H9 (cell line): ENCODE results near the gene DOCK1. TPM values are rescaled to one million over a fixed set of nuclear protein-coding genes. Genes with fewer than 3 reads are reported as not detected.

ENCODE experiments used
- DNase-seq: peaks from one replicate; pipeline ENCODE4 v3.0.0-alpha.2; 2017
- H2AFZ ChIP-seq: one replicate; pipeline ENCODE4 v1.6.1; 2013; ENCODE audit warnings: mild to moderate bottlenecking, low read length, control low read depth, moderate library complexity
- H2AK5ac ChIP-seq: 2 replicates; pipeline ENCODE4 v1.6.1; 2013; ENCODE audit warnings: low read length, control low read depth, mixed read lengths; ENCODE audit not compliant: insufficient read length
- H2BK120ac ChIP-seq: one replicate; pipeline ENCODE4 v1.6.1; 2013; ENCODE audit warnings: low read depth, mild to moderate bottlenecking, low read length, control low read depth, inconsistent platforms; ENCODE audit not compliant: poor library complexity, severe bottlenecking
- H2BK12ac ChIP-seq: 2 replicates; pipeline ENCODE4 v1.6.1; 2013; ENCODE audit warnings: low read length, control low read depth, mixed read lengths, low read depth; ENCODE audit not compliant: insufficient read length
- H2BK15ac ChIP-seq: 2 replicates; pipeline ENCODE4 v1.6.1; 2013; ENCODE audit warnings: low read depth, low read length, control low read depth
- H2BK20ac ChIP-seq: one replicate; pipeline ENCODE4 v1.6.1; 2013; ENCODE audit warnings: low read depth, mild to moderate bottlenecking, low read length, control low read depth, inconsistent platforms; ENCODE audit not compliant: poor library complexity, severe bottlenecking
- H2BK5ac ChIP-seq: 2 replicates; pipeline ENCODE4 v1.6.1; 2013; ENCODE audit warnings: low read length, control low read depth, mixed read lengths; ENCODE audit not compliant: insufficient read length
- H3K14ac ChIP-seq: 2 replicates; pipeline ENCODE4 v1.6.1; 2013; ENCODE audit warnings: low read length, control low read depth; ENCODE audit not compliant: insufficient read depth
- H3K18ac ChIP-seq: 2 replicates; pipeline ENCODE4 v1.6.1; 2013; ENCODE audit warnings: low read depth, mild to moderate bottlenecking, mixed read lengths, low read length, control low read depth; ENCODE audit not compliant: insufficient read length
- H3K23ac ChIP-seq: 2 replicates; pipeline ENCODE4 v1.6.1; 2013; ENCODE audit warnings: low read length, control low read depth, mixed read lengths, low read depth; ENCODE audit not compliant: insufficient read length
- H3K23me2 ChIP-seq: 2 replicates; pipeline ENCODE4 v1.6.1; 2013; ENCODE audit warnings: low read depth, mild to moderate bottlenecking, mixed read lengths, low read length, control low read depth; ENCODE audit not compliant: insufficient read length, poor library complexity, severe bottlenecking
- H3K27ac ChIP-seq: 2 replicates; pipeline ENCODE4 v1.5.1; 2013; ENCODE audit warnings: low read length, control low read depth, mixed read lengths, low read depth; ENCODE audit not compliant: insufficient read length
- H3K27me3 ChIP-seq: 2 replicates; pipeline ENCODE4 v1.6.1; 2013; ENCODE audit warnings: low read length, control low read depth, inconsistent platforms; ENCODE audit not compliant: insufficient read depth
- H3K4ac ChIP-seq: 2 replicates; pipeline ENCODE4 v1.6.1; 2013; ENCODE audit warnings: low read depth, mild to moderate bottlenecking, control low read depth, inconsistent platforms, low read length, moderate library complexity
- H3K4me1 ChIP-seq: 2 replicates; pipeline ENCODE4 v1.6.1; 2013; ENCODE audit warnings: low read length, control low read depth, inconsistent platforms; ENCODE audit not compliant: insufficient read depth
- H3K4me2 ChIP-seq: 2 replicates; pipeline ENCODE4 v1.6.1; 2013; ENCODE audit warnings: low read length, control low read depth, mixed read lengths; ENCODE audit not compliant: insufficient read length, insufficient read depth
- H3K56ac ChIP-seq: 2 replicates; pipeline ENCODE4 v1.6.1; 2013; ENCODE audit warnings: low read depth, mild to moderate bottlenecking, mixed read lengths, low read length, control low read depth; ENCODE audit not compliant: insufficient read length
- H3K79me1 ChIP-seq: 2 replicates; pipeline ENCODE4 v1.6.1; 2013; ENCODE audit warnings: low read depth, mild to moderate bottlenecking, moderate library complexity, low read length, control low read depth, inconsistent platforms; ENCODE audit not compliant: insufficient read depth, poor library complexity, severe bottlenecking
- H3K79me2 ChIP-seq: 2 replicates; pipeline ENCODE4 v1.6.1; 2013; ENCODE audit warnings: low read length, control low read depth, inconsistent platforms; ENCODE audit not compliant: insufficient read depth
- H3K9ac ChIP-seq: 2 replicates; pipeline ENCODE4 v1.6.1; 2013; ENCODE audit warnings: low read length, control low read depth, mixed read lengths; ENCODE audit not compliant: insufficient read length; ENCODE audit errors: extremely low read depth
- H3K9me3 ChIP-seq: one replicate; pipeline ENCODE4 v1.6.1; 2013; ENCODE audit warnings: low read depth, low read length, inconsistent platforms; ENCODE audit not compliant: control insufficient read depth
- H3T11ph ChIP-seq: one replicate; pipeline ENCODE4 v1.6.1; 2013; ENCODE audit warnings: mild to moderate bottlenecking, low read length, control low read depth, inconsistent platforms
- H4K20me1 ChIP-seq: one replicate; pipeline ENCODE4 v1.6.1; 2013; ENCODE audit not compliant: control insufficient read depth, insufficient read length, insufficient read depth
- H4K5ac ChIP-seq: 2 replicates; pipeline ENCODE4 v1.6.1; 2013; ENCODE audit warnings: low read depth, mild to moderate bottlenecking, mixed read lengths, low read length, control low read depth; ENCODE audit not compliant: insufficient read length
- H4K8ac ChIP-seq: replicated peaks from 2 replicates; pipeline ENCODE4 v1.6.1; 2013; ENCODE audit warnings: low read length, control low read depth, mixed read lengths, low read depth; ENCODE audit not compliant: insufficient read length
- H4K91ac ChIP-seq: 2 replicates; pipeline ENCODE4 v1.6.1; 2013; ENCODE audit warnings: low read depth, mild to moderate bottlenecking, moderate library complexity, mixed read lengths, low read length, control low read depth; ENCODE audit not compliant: insufficient read length
- H3K27ac Mint-ChIP-seq, 3 experiments: 2 replicates in 2 of 3; 3 replicates in 1 of 3; pipeline ENCODE4 v1.8.0; 2020 to 2021; ENCODE audit warnings: mixed read lengths in 3 of 3, mild to moderate bottlenecking in 1 of 3, moderate library complexity in 1 of 3
- H3K27me3 Mint-ChIP-seq: 2 replicates; pipeline ENCODE4 v1.8.0; 2021; ENCODE audit warnings: low read depth, mild to moderate bottlenecking, moderate library complexity, mixed read lengths
- H3K36me3 Mint-ChIP-seq, 3 experiments: 2 replicates in 2 of 3; 3 replicates in 1 of 3; pipeline ENCODE4 v1.8.0; 2020 to 2021; ENCODE audit warnings: low read depth in 3 of 3, mixed read lengths in 3 of 3; ENCODE audit not compliant: insufficient read depth in 1 of 3
- H3K4me1 Mint-ChIP-seq, 2 experiments: 2 replicates each; pipeline ENCODE4 v1.8.0; 2020; ENCODE audit warnings: mixed read lengths in 2 of 2
- H3K4me3 Mint-ChIP-seq, 2 experiments: 2 replicates in 1 of 2; 3 replicates in 1 of 2; pipeline ENCODE4 v1.8.0; 2020 to 2021; ENCODE audit warnings: mild to moderate bottlenecking in 2 of 2, mixed read lengths in 2 of 2, moderate library complexity in 1 of 2
- H3K9me3 Mint-ChIP-seq, 2 experiments: 2 replicates in 1 of 2; 3 replicates in 1 of 2; pipeline ENCODE4 v1.8.0; 2020; ENCODE audit warnings: mild to moderate bottlenecking in 2 of 2, mixed read lengths in 2 of 2, moderate library complexity in 1 of 2
- WGBS: extraction: QIAGEN DNeasy Blood & Tissue Kit; methylation state at CpG from one replicate; pipeline ENCODE4 v1.1.7; 2013; ENCODE audit warnings: missing lambda C conversion rate, low lambda C conversion rate, mixed read lengths; ENCODE audit not compliant: insufficient read length; ENCODE audit errors: extremely low coverage; 5-methylcytosine and 5-hydroxymethylcytosine counted together
- total RNA-seq: library from RNA; stranded (reverse); gene quantifications from 2 replicates; pipeline ENCODE4 v1.2.1, GENCODE V29; 2021
- TF ChIP-seq, protein P1 (sequence below): fragments of 200-600 bp; sonication (generic); conservative IDR thresholded peaks from 3 replicates; pipeline ENCODE4 v1.8.0; 2021; ENCODE audit warnings: antibody characterized with exemption, mild to moderate bottlenecking

Gene DOCK1
- total RNA-seq, 1 experiment from 2014 or later: 57.0 TPM

DNA sequence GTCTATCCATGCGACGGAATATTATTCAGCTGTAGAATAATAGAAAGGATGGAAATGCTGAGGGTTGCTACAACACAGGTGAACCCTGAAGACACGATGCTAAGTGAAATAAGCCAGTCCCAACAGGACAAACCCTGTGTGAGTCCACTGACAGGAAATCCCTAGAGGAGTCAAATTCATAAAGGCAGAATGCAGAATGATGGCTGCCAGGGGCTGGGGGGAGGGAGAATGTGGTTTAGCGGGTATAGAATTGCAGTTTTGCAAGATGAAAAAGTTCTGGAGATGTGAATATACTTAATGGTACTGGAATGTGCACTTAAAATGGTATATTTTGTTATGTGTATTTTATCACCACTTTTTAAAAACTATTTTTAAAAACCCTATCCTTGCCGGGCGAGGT is 36.9 kb upstream of the DOCK1 start:
- Histone ChIP-seq H3K23me2 (no peaks in the 10 kb centered on the region), H2BK15ac (no peak overlapping the region), H4K8ac (no peak overlapping the region), H2AFZ (no peak overlapping the region), H2AK5ac (no peak overlapping the region), H3K14ac (no peak overlapping the region), H3K23ac (no peak overlapping the region), H3K79me1 (no peaks in the 10 kb centered on the region), H3K79me2 (no peaks in the 10 kb centered on the region), H3T11ph (no peak overlapping the region), H4K20me1 (no peaks in the 10 kb centered on the region), H2BK120ac (no peak overlapping the region), H2BK20ac (no peak overlapping the region), H3K56ac (no peak overlapping the region), H2BK12ac (no peak overlapping the region), H3K4me1 (no peaks in the 10 kb centered on the region), H3K4ac (no peak overlapping the region), H3K9ac (no peak overlapping the region), H4K5ac (no peak overlapping the region), H3K4me2 (no peak overlapping the region), H3K18ac (no peak overlapping the region), H4K91ac (no peak overlapping the region), H2BK5ac (no peak overlapping the region), H3K27me3 (no peaks in the 10 kb centered on the region), H3K9me3 (no peaks in the 10 kb centered on the region), H3K27ac (no peak overlapping the region)
- WGBS: no CpG with 5 or more reads among the region's 6 CpGs
- Mint-ChIP-seq H3K27ac (no peak overlapping the region), H3K27me3 (no peaks in the 10 kb centered on the region; the same call in 1 of the 2 replicates), H3K9me3 (peaks cover 0 to 3% of the 10 kb centered on the region in 2 experiments; a peak in 1 of 5 replicates), H3K4me3 (no peak overlapping the region), H3K36me3 (no peaks in the 10 kb centered on the region; a peak in 1 of 7 replicates), H3K4me1 (peaks cover 15 to 16% of the 10 kb centered on the region in 2 experiments)
- no peak for DNase-seq
- TF ChIP-seq, protein P1, sequence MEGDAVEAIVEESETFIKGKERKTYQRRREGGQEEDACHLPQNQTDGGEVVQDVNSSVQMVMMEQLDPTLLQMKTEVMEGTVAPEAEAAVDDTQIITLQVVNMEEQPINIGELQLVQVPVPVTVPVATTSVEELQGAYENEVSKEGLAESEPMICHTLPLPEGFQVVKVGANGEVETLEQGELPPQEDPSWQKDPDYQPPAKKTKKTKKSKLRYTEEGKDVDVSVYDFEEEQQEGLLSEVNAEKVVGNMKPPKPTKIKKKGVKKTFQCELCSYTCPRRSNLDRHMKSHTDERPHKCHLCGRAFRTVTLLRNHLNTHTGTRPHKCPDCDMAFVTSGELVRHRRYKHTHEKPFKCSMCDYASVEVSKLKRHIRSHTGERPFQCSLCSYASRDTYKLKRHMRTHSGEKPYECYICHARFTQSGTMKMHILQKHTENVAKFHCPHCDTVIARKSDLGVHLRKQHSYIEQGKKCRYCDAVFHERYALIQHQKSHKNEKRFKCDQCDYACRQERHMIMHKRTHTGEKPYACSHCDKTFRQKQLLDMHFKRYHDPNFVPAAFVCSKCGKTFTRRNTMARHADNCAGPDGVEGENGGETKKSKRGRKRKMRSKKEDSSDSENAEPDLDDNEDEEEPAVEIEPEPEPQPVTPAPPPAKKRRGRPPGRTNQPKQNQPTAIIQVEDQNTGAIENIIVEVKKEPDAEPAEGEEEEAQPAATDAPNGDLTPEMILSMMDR: no peak
